GM08714 (cell line): Measurements from ENCODE around the gene CNOT1.

Source experiments
- H3K4me3 ChIP-seq: fragments of 200-500 bp; sonication (Bioruptor generic); 2 replicates; pipeline ENCODE4 v1.5.1; 2014; ENCODE audit warnings: mild to moderate bottlenecking, low read length, inconsistent platforms
- ZNF274 ChIP-seq: IDR thresholded peaks from 2 replicates; pipeline ENCODE4 v1.6.1; 2012; ENCODE audit warnings: mild to moderate bottlenecking, low read depth, low read length

The CNOT1 gene

GRCh38 chr16:58510097-58510775 is 119.4 kb downstream of the CNOT1 start:
- TF ChIP-seq ZNF274: no peak
- no peak overlapping the region for H3K4me3 ChIP-seq

GRCh38 chr16:58509256-58510096 is 120.2 kb downstream of the CNOT1 start:
- H3K4me3 ChIP-seq: no peak overlapping the region
- TF ChIP-seq ZNF274: no peak

GRCh38 chr16:58508671-58509251 is 120.9 kb downstream of the CNOT1 start:
- no peak for TF ChIP-seq ZNF274
- H3K4me3 ChIP-seq: no peak overlapping the region

- TF ChIP-seq ZNF274: no peak
- H3K4me3 ChIP-seq: no peak overlapping the region
These were observed 121.5 kb downstream of the CNOT1 start for GRCh38 chr16:58507963-58508670.

GRCh38 chr16:58507195-58507962 is 122.2 kb downstream of the CNOT1 start:
- TF ChIP-seq ZNF274: no peak

GRCh38 chr16:58506241-58507194 is 123.1 kb downstream of the CNOT1 start:
- no peak for TF ChIP-seq ZNF274
- H3K4me3 ChIP-seq: no peak overlapping the region

More at GRCh38 chr16:58507195-58507962, 122.2 kb downstream of the CNOT1 start:
- no peak overlapping the region for H3K4me3 ChIP-seq

- no peak for TF ChIP-seq ZNF274
- no peak overlapping the region for H3K4me3 ChIP-seq
These were observed 125.5 kb downstream of the CNOT1 start for GRCh38 chr16:58503863-58504688.

GRCh38 chr16:58503166-58503862 is 126.3 kb downstream of the CNOT1 start:
- H3K4me3 ChIP-seq: no peak overlapping the region
- TF ChIP-seq ZNF274: no peak

GRCh38 chr16:58502217-58502921 is 127.3 kb downstream of the CNOT1 start:
- no peak overlapping the region for H3K4me3 ChIP-seq
- TF ChIP-seq ZNF274: no peak

GRCh38 chr16:58501242-58502131 is 128.1 kb downstream of the CNOT1 start:
- TF ChIP-seq ZNF274: no peak
- peak overlapping the region; percentile 13; the same call in 1 of the 2 replicates for H3K4me3 ChIP-seq
